Coronary artery (tissue), 2 donors: Measurements from ENCODE around the gene FAM236A.
"Not testable (repeated sequence)": the region's sequence is repeated elsewhere in the genome, so short reads cannot be mapped to it uniquely, and the experiment has no call there.

Source experiments
- DNase-seq: peaks from one replicate; pipeline ENCODE4 v3.0.0-alpha.2; 2017; ENCODE audit warnings: low spot score
- H3K27ac ChIP-seq, 2 donors: fragments of 200-600 bp; sonication (generic); one replicate each; pipeline ENCODE4 v1.5.1; 2016 to 2019
- H3K4me3 ChIP-seq: fragments of 200-600 bp; sonication (generic); 2 replicates; pipeline ENCODE4 v1.5.1; 2016; ENCODE audit warnings: mild to moderate bottlenecking, moderate library complexity

FAM236A gene

GRCh38 chrX:72937906-72938305 lies at the start of gene FAM236A:
FAM236A (plus strand) TSS chrX:72938206; CDS start chrX:72938263, 57 bp downstream.
- not testable (repeated sequence) for H3K27ac ChIP-seq, DNase-seq

GRCh38 chrX:72889740-72890139 lies 48.3 kb upstream of the FAM236A start:
- not testable (repeated sequence) for H3K27ac ChIP-seq, H3K4me3 ChIP-seq, DNase-seq

More at GRCh38 chrX:72937906-72938305, at the start of gene FAM236A:
- not testable (repeated sequence) for H3K4me3 ChIP-seq

DNA sequence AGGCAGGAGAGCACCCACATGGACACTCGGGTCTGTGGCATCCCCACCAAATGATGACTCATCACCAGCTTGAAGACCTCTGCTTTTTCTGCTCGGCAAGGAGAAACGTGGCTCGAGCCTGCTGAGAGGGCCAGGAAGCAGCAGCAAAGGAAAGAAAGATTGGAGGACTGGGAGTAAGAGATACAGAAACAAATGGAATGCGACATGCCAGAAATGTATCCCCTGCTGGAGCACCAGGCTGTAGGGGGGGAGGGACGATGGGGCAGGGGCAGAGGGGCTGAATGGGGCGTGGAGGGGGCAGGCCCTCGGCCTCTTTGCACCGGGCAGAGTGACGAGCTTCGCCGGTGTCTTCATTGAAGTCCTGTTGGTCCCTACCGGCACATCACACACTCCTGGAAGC lies 25.7 kb upstream of the FAM236A start, which contains the start of gene FAM236C:
FAM236C (plus strand) TSS at position 301 of the 400 bp plus-strand sequence. CDS start 100 bp downstream, outside the sequence.
- H3K27ac ChIP-seq, H3K4me3 ChIP-seq, DNase-seq: not testable (repeated sequence)

DNA sequence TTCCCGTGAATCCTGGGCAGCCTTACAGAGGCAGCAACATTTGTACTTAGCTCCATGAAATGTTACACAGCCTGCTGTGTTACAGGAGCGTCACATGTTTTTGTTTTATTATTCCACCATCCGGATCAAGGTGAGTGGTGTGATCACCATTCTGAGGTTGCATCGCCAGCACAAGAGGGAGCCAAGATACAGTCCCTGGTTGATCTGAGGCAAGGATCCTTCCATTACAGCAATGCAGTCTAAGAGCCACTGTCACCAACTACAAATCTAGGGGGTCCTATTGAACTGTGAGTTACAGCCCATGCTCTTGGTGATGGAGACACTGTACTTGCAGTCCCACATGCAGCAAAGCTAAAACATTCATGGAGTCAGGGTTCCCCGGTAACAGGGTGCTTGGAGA lies 21.9 kb upstream of the FAM236A start:
- not testable (repeated sequence) for H3K4me3 ChIP-seq, H3K27ac ChIP-seq
- DNase-seq, result peak; percentile 29

- H3K27ac ChIP-seq, DNase-seq, H3K4me3 ChIP-seq: not testable (repeated sequence)
Observed at GRCh38 chrX:72932283-72932682, 5.7 kb upstream of the FAM236A start.

DNA sequence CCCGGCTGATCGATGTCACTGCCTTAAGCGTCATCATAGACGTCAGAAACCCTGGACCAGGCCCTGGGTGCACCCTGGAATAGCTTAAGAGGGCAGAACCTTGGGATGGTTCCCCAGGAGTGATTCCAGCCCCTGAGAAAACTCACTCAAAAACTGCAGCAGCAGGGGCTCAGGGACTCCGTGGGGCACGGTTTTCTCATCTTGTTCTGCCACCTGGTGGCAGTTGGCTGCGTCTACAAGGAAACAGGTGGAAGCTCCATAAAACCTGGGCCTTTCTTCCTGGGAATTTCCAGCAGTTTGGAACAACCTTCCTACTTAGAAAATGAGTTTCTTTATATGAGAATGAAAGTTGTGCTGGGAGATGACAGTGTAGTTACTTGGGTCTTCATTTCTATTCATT lies 1.6 kb upstream of the FAM236A start:
- not testable (repeated sequence) for DNase-seq, H3K27ac ChIP-seq

DNA sequence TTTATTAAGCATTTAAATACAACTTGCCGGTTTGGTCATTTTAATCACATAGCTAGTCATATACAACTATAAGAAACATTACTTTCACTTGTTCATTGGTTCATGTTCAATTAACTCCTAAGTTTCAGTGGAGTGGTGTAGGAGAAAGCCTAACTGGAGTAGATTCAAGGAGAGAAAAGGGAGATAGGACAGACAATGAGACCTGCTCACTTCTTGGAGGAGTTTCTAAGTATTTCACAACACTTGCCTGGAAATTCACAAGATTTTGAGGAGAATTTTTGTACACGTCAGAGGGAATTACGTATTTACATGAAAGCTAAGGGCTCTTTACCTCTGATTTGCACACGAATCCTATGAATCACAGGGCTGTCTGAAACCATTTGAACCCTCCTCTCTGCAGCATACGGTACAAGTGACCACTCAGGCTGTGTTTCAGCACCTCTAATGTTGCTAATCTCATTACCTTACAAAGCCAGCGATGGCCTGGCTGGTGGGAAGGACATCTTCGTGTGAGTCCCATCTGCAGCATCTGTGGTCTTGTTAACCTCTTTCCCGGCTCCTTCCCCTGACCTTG lies 1.0 kb upstream of the FAM236A start:
- DNase-seq, H3K4me3 ChIP-seq, H3K27ac ChIP-seq: not testable (repeated sequence)

More for the DNA sequence above, 1.6 kb upstream of the FAM236A start:
- H3K4me3 ChIP-seq, result not testable (repeated sequence)

DNA sequence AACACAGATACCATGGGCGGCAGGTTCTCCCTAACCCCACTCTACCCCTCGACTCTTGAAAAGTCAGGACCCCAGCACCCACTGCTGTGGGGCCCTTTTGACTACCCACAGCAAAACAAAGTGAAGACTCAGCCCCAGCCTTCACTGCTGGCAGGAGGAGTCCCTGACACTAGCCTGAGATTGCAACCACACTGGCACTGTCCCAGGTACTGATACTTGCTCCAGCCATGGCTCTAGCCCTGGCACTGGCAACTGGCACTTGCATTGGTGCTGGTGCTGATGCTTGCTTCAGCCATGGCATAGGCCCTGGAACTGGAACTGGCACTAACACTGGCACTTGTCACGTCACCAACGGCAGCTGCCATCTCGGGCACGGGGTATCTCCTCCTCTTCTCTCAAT lies 4.3 kb downstream of the FAM236A start:
- not testable (repeated sequence) for H3K27ac ChIP-seq, DNase-seq, H3K4me3 ChIP-seq

GRCh38 chrX:72943035-72943818 lies 5.2 kb downstream of the FAM236A start:
- H3K4me3 ChIP-seq, H3K27ac ChIP-seq, DNase-seq: not testable (repeated sequence)

GRCh38 chrX:72943819-72944169 lies 5.8 kb downstream of the FAM236A start, which contains the start of gene DMRTC1:
DMRTC1 (minus strand) TSS chrX:72943837; CDS start chrX:72875694, 68,143 bp downstream.
- H3K27ac ChIP-seq, H3K4me3 ChIP-seq, DNase-seq: not testable (repeated sequence)

DNA sequence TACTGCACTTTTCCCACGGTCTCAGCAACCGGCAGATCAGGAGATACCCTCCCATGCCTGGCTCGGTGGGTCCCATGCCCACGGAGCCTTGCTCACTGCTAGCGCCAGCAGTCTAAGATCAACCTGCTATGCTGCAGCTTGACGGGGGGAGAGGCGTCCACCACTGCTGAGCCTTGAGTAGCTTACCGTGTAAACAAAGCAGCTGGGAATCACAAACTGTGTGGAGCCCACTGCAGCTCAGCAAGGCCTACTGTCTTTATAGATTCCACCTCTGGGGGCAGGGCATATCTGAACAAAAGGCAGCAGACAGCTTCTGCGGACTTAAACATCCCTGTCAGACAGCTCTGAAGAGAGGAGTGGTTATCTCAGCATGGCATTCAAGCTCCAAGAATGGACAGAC lies 22.0 kb downstream of the FAM236A start:
- not testable (repeated sequence) for DNase-seq, H3K27ac ChIP-seq, H3K4me3 ChIP-seq

- not testable (repeated sequence) for H3K4me3 ChIP-seq
Observed at GRCh38 chrX:72971859-72972258, 33.9 kb downstream of the FAM236A start.

DNA sequence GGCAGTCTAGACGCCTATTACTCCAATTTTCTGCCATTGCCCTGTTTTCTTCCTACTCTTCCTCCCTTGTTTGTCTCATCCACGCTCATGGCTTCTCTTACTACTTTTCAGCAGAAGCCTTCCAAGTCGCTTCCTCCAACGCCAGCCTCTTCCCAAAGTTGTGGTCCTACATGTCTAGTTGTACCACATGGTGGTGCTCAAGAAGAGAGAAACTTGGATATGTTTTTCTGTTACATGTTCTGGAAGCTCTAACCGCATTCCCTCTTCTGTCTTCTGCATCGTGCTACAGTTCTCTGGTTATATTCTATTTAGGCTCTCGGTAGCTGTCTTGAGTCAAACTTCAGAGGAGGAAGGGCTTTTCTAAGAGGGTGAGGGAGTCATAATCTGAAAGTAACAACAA lies 36.9 kb downstream of the FAM236A start:
- not testable (repeated sequence) for DNase-seq, H3K4me3 ChIP-seq, H3K27ac ChIP-seq

More at GRCh38 chrX:72971859-72972258, 33.9 kb downstream of the FAM236A start:
- DNase-seq, H3K27ac ChIP-seq: not testable (repeated sequence)

- DNase-seq, result not testable (repeated sequence)
Observed at GRCh38 chrX:72980894-72981469, 43.0 kb downstream of the FAM236A start.

More at GRCh38 chrX:72980894-72981469, 43.0 kb downstream of the FAM236A start:
- H3K4me3 ChIP-seq, H3K27ac ChIP-seq: not testable (repeated sequence)
